ENCODE measurements around the gene PIP5K1B. TPM values are rescaled to one million over a fixed set of nuclear protein-coding genes. Genes with fewer than 3 reads are reported as not detected.

PIP5K1B gene
- total RNA-seq, 1 experiment from 2014 or later: not detected

- no peak for TF ChIP-seq EZH2phosphoT487 (IDR thresholded peaks at IDR 0.05; ENCODE audit: borderline replicate concordance, low read length)
- TF ChIP-seq CTCF (conservative IDR thresholded peaks at IDR 0.05; ENCODE audit: low read depth, low read length): no peak
- no peak for TF ChIP-seq EZH2 (IDR thresholded peaks at IDR 0.05; ENCODE audit: low read length, unreplicated experiment)
- Histone ChIP-seq H2AFZ (ENCODE audit: low read length) (no peak overlapping the region), H3K27me3 (ENCODE audit: low read length) (peaks cover 27% of the 10 kb centered on the region), H3K4me2 (ENCODE audit: low read length) (no peak overlapping the region), H3K9me3 (ENCODE audit: low read length) (no peaks in the 10 kb centered on the region), H3F3A (ENCODE audit: low read length, unreplicated experiment) (no peaks in the 10 kb centered on the region), H4K20me1 (ENCODE audit: low read length) (no peaks in the 10 kb centered on the region), H3K27ac (ENCODE audit: low read length) (no peak overlapping the region), H3K79me2 (ENCODE audit: low read length) (no peaks in the 10 kb centered on the region), H3K36me3 (ENCODE audit: low read depth, low read length) (no peaks in the 10 kb centered on the region), H3K4me1 (ENCODE audit: insufficient read depth, low read length) (no peaks in the 10 kb centered on the region), H3K9ac (ENCODE audit: low read length) (no peak overlapping the region), H3K4me3 (ENCODE audit: low read length) (no peak overlapping the region), H3K9me2 (replicated peaks; ENCODE audit: low read length) (no peaks in the 10 kb centered on the region)
- DNase-seq (no peak), ATAC-seq (no peak)
- ChIA-PET POLR2A (ENCODE audit: unreplicated experiment) (no interaction called here), CTCF (no interaction called here)
- intact Hi-C loops (cut with micrococcal nuclease): loop anchor here (10.0 kb wide), 2 partner anchors 148 to 232 kb away; no protein-coding TSS in a partner anchor
- no TSS peak for BruUV-seq (replicated peaks)
Observed at GRCh38 chr9:68733021-68733405, 28.0 kb downstream of the PIP5K1B start.

DNA sequence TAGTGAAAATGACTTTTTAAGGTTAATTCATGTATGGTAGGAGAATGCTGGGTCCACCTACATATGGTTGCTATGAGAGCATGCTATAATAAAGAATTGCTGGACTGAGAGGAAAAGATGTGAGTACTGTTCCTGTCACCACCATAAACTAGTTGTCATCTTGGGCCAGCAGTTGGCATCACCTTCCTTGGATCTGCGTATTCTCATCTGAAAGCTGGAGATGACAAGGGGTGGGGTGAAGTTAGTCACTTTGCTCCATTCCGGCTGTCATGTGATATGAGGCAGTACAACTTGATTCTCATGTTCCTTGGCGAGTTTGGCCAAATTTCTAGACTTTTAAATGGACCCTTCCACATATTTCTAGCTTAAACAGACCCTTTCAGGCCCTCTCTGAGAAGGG is 33.3 kb downstream of the PIP5K1B start:
- Histone ChIP-seq H3K9me3 (ENCODE audit: low read length) (no peaks in the 10 kb centered on the region), H3F3A (ENCODE audit: low read length, unreplicated experiment) (no peaks in the 10 kb centered on the region), H3K4me2 (ENCODE audit: low read length) (no peak overlapping the region), H3K4me3 (ENCODE audit: low read length) (no peak overlapping the region), H3K36me3 (ENCODE audit: low read depth, low read length) (no peaks in the 10 kb centered on the region), H3K9ac (ENCODE audit: low read length) (no peak overlapping the region), H2AFZ (ENCODE audit: low read length) (no peak overlapping the region), H3K79me2 (ENCODE audit: low read length) (no peaks in the 10 kb centered on the region), H4K20me1 (ENCODE audit: low read length) (no peaks in the 10 kb centered on the region), H3K27me3 (ENCODE audit: low read length) (peaks cover 12% of the 10 kb centered on the region; the same call in 1 of the 2 replicates), H3K4me1 (ENCODE audit: insufficient read depth, low read length) (peaks cover 16% of the 10 kb centered on the region), H3K9me2 (replicated peaks; ENCODE audit: low read length) (no peaks in the 10 kb centered on the region), H3K27ac (ENCODE audit: low read length) (no peak overlapping the region)
- ATAC-seq (no peak), DNase-seq (no peak)
- no TSS peak for BruUV-seq (replicated peaks)
- TF ChIP-seq EZH2 (IDR thresholded peaks at IDR 0.05; ENCODE audit: low read length, unreplicated experiment): no peak
- TF ChIP-seq CTCF (conservative IDR thresholded peaks at IDR 0.05; ENCODE audit: low read depth, low read length): no peak
- no peak for TF ChIP-seq EZH2phosphoT487 (IDR thresholded peaks at IDR 0.05; ENCODE audit: borderline replicate concordance, low read length)
- intact Hi-C loops (cut with micrococcal nuclease): loop anchor here (10.0 kb wide), 2 partner anchors 154 to 226 kb away; no protein-coding TSS in a partner anchor
- ChIA-PET POLR2A (ENCODE audit: unreplicated experiment) (no interaction called here), CTCF (no interaction called here)

- Histone ChIP-seq H3K4me1 (ENCODE audit: insufficient read depth, low read length) (peaks cover 16% of the 10 kb centered on the region), H3K36me3 (ENCODE audit: low read depth, low read length) (no peaks in the 10 kb centered on the region), H3K27me3 (ENCODE audit: low read length) (0 out of 2 replicates have a peak, but pooled peaks cover under 1% of the 10 kb centered on the region), H3K9ac (ENCODE audit: low read length) (no peak overlapping the region), H3K27ac (ENCODE audit: low read length) (no peak overlapping the region), H3K79me2 (ENCODE audit: low read length) (no peaks in the 10 kb centered on the region), H3K9me2 (replicated peaks; ENCODE audit: low read length) (no peaks in the 10 kb centered on the region), H3K4me2 (ENCODE audit: low read length) (no peak overlapping the region), H2AFZ (ENCODE audit: low read length) (no peak overlapping the region), H4K20me1 (ENCODE audit: low read length) (no peaks in the 10 kb centered on the region), H3F3A (ENCODE audit: low read length, unreplicated experiment) (no peaks in the 10 kb centered on the region), H3K9me3 (ENCODE audit: low read length) (no peaks in the 10 kb centered on the region), H3K4me3 (ENCODE audit: low read length) (no peak overlapping the region)
- DNase-seq (no peak), ATAC-seq (no peak; the same call in 1 of the 2 replicates)
- no peak for TF ChIP-seq CTCF (conservative IDR thresholded peaks at IDR 0.05; ENCODE audit: low read depth, low read length)
- no peak for TF ChIP-seq EZH2 (IDR thresholded peaks at IDR 0.05; ENCODE audit: low read length, unreplicated experiment)
- no peak for TF ChIP-seq EZH2phosphoT487 (IDR thresholded peaks at IDR 0.05; ENCODE audit: borderline replicate concordance, low read length)
- POLR2A ChIA-PET (ENCODE audit: unreplicated experiment): no interaction called here
- BruUV-seq (replicated peaks): no TSS peak
- CTCF ChIA-PET: no interaction called here
- intact Hi-C loops (cut with micrococcal nuclease): loop anchor here (10.0 kb wide), 2 partner anchors 155 to 225 kb away; no protein-coding TSS in a partner anchor
Observed at GRCh38 chr9:68739621-68740174, 34.7 kb downstream of the PIP5K1B start.

Data from PC-3 (cell line).